Esophagus muscularis mucosa (tissue), 3 donors: ENCODE results near the gene IFIT2.

ENCODE experiments used
- POLR2A ChIP-seq: fragments of 450-650 bp; IDR thresholded peaks from one replicate; pipeline ENCODE4 v1.6.1; 2017; ENCODE audit warnings: antibody characterized with exemption, moderate library complexity, mild to moderate bottlenecking, low read depth
- TF ChIP-seq, protein P1 (sequence below), 3 experiments: fragments of 200-600 bp in 2 of 3; fragments of 450-650 bp in 1 of 3; sonication (generic) in 2 of 3; IDR thresholded peaks; one replicate each; pipeline ENCODE4 v1.5.1; 2017 to 2019; ENCODE audit warnings: antibody characterized with exemption in 3 of 3, mild to moderate bottlenecking in 2 of 3, moderate library complexity in 1 of 3

DNA sequence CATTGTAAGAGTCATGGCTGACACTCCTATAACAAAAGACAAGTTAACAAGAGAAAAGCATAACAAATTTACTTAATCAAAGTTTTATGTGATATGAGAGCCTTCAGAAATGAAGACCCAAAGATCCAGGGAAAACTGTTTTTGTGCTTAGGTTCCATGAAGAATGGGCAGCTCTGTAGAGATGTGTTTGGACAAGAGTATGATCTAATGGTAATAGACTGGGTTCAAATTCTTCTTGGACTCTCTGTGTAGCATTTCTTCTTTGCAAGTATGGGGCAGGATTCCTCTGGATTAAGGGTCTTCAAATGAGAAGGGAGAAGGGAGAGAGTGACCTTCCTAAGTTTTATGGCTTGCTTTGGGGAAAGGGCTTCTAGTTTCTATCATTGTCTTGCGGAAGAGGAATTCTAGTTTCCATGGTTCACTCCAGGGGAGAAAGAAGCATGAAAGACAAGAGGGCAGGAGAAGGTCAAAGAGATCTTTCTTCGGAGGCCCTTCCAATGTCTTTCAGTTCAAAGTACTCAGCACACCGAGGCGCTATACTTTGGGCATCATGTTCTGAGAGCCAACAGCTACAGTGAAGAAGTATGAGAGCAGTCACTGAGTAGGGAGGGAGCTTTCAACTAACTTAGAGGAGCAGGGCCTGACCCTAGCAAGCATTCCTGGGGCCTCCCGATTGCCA lies 41.4 kb downstream of the IFIT2 start:
- TF ChIP-seq, protein P1, sequence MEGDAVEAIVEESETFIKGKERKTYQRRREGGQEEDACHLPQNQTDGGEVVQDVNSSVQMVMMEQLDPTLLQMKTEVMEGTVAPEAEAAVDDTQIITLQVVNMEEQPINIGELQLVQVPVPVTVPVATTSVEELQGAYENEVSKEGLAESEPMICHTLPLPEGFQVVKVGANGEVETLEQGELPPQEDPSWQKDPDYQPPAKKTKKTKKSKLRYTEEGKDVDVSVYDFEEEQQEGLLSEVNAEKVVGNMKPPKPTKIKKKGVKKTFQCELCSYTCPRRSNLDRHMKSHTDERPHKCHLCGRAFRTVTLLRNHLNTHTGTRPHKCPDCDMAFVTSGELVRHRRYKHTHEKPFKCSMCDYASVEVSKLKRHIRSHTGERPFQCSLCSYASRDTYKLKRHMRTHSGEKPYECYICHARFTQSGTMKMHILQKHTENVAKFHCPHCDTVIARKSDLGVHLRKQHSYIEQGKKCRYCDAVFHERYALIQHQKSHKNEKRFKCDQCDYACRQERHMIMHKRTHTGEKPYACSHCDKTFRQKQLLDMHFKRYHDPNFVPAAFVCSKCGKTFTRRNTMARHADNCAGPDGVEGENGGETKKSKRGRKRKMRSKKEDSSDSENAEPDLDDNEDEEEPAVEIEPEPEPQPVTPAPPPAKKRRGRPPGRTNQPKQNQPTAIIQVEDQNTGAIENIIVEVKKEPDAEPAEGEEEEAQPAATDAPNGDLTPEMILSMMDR (IDR thresholded peaks at IDR 0.05), result no peak
- TF ChIP-seq POLR2A, result no peak
